ENCODE data around the gene TRAPPC4. TPM values are rescaled to one million over a fixed set of nuclear protein-coding genes. Genes with fewer than 3 reads are reported as not detected.

Gene TRAPPC4
- total and polyA plus RNA-seq, 2 of the 8 experiments (the other 6 are each of a cell fraction or from before 2014, with no cell fraction given): 94.3 to 223 TPM

GRCh38 chr11:119025099-119025473 is 6.5 kb downstream of the TRAPPC4 start:
- H3K36me3 ChIP-seq (ENCODE audit: control insufficient read depth in 2 of 4, insufficient read depth in 4 of 4, low read length in 3 of 4): peaks cover 14 to 66% (median 37%) of the 10 kb centered on the region in 4 experiments
- no peak overlapping the region for H3K9ac ChIP-seq (replicated peaks in 1 of 4; ENCODE audit: extremely low read depth in 1 of 4, low read depth in 3 of 4, low read length in 3 of 4)
- H3K18ac ChIP-seq (ENCODE audit: extremely low read depth, low read length): no peak overlapping the region
- H3K79me2 ChIP-seq (ENCODE audit: control insufficient read depth in 1 of 2, insufficient read depth in 2 of 2, low read length in 2 of 2): peaks cover under 1 to 32% of the 10 kb centered on the region in 2 experiments; a peak in 3 of 4 replicates
- no peak overlapping the region for H2BK15ac ChIP-seq (ENCODE audit: low read length)
- H2BK12ac ChIP-seq (ENCODE audit: low read depth, low read length): no peak overlapping the region
- H2BK20ac ChIP-seq (ENCODE audit: low read length): no peak overlapping the region
- no peak for TF ChIP-seq BCL11A (IDR thresholded peaks at IDR 0.05; ENCODE audit: low read depth in 2 of 2, low read length in 2 of 2)
- TF ChIP-seq TBP (IDR thresholded peaks at IDR 0.05; ENCODE audit: low read depth, low read length): no peak
- TF ChIP-seq CREB1 (IDR thresholded peaks at IDR 0.05): no peak
- no peak for TF ChIP-seq KDM1A (IDR thresholded peaks at IDR 0.05; ENCODE audit: borderline replicate concordance, low read length)
- TF ChIP-seq POLR2AphosphoS5 (IDR thresholded peaks at IDR 0.05; ENCODE audit: low read depth, low read length): no peak
- TF ChIP-seq CHD1 (IDR thresholded peaks at IDR 0.05; ENCODE audit: low read depth, low read length): no peak
- TF ChIP-seq CEBPB (IDR thresholded peaks at IDR 0.05; ENCODE audit: low read depth, low read length): no peak
- TF ChIP-seq MAFK (IDR thresholded peaks at IDR 0.05; ENCODE audit: low read depth, low read length): no peak
- no peak for TF ChIP-seq SP2 (IDR thresholded peaks at IDR 0.05; ENCODE audit: low read length)
- no peak for TF ChIP-seq BRCA1 (IDR thresholded peaks at IDR 0.05; ENCODE audit: low read depth, low read length)
- H4K5ac ChIP-seq (ENCODE audit: insufficient read length, low read depth, low read length): no peak overlapping the region
- H3K9me3 ChIP-seq (ENCODE audit: insufficient read depth in 2 of 2, low read depth in 1 of 2, low read length in 1 of 2): no peaks in the 10 kb centered on the region
- no peak overlapping the region for H3K4ac ChIP-seq (replicated peaks; ENCODE audit: insufficient read length, low read depth, low read length)
- DNase-seq (ENCODE audit: low read depth in 1 of 2, low spot score in 2 of 2): no peak
- WGBS, 2 experiments (ENCODE audit: extremely low coverage in 1 of 2, insufficient coverage in 1 of 2, insufficient read length in 1 of 2, insufficient replicate concordance in 2 of 2, low coverage in 1 of 2, low lambda C conversion rate in 2 of 2, missing lambda C conversion rate in 1 of 2): 86% methylated on average over 5 of the region's 5 CpGs; no CpG with 5 or more reads in 1 of the 2 experiments
- H2BK5ac ChIP-seq (ENCODE audit: low read depth, low read length): no peak overlapping the region
- no peak for FAIRE-seq
- no peak overlapping the region for H2BK120ac ChIP-seq (replicated peaks; ENCODE audit: low read depth, low read length)
- no peak overlapping the region for H3K4me2 ChIP-seq (ENCODE audit: insufficient read depth in 1 of 2, low read depth in 2 of 2, low read length in 2 of 2)
- no peaks in the 10 kb centered on the region for H3K27me3 ChIP-seq (replicated peaks in 1 of 4; ENCODE audit: control insufficient read depth in 3 of 4, extremely low read depth in 1 of 4, insufficient read depth in 3 of 4, low read length in 3 of 4)
- no peak overlapping the region for H2AK5ac ChIP-seq (ENCODE audit: low read depth, low read length)
- H3K27ac ChIP-seq (ENCODE audit: low read depth, low read length): no peak overlapping the region
- peaks cover 17% of the 10 kb centered on the region for H3K79me1 ChIP-seq (ENCODE audit: low read depth, low read length)
- ChIA-PET POLR2A (ENCODE audit: partially characterized antibody) (interaction anchor here (0.7 to 9.7 kb wide), 12 partner anchors 12 to 70 kb away, joined by 3 to 224 read pairs (median 4); partner anchors contain the start of genes HYOU1, RPS25 and TRAPPC4), CTCF (ENCODE audit: partially characterized antibody) (interaction anchor here (0.8 to 1.2 kb wide), 4 partner anchors 9 to 281 kb away, joined by 3 to 5 read pairs (median 3); partner anchors contain the start of gene VPS11)
- no peak overlapping the region for H3K23ac ChIP-seq (ENCODE audit: insufficient read length)
- peaks cover 6 to 13% (median 11%) of the 10 kb centered on the region in 4 experiments for H3K4me1 ChIP-seq (replicated peaks in 1 of 4; ENCODE audit: control insufficient read depth in 3 of 4, insufficient read depth in 4 of 4, low read length in 3 of 4)
- H4K91ac ChIP-seq (replicated peaks; ENCODE audit: insufficient read length, low read length): no peak overlapping the region
- no peak overlapping the region for H3K14ac ChIP-seq (ENCODE audit: insufficient read length)
- H2AFZ ChIP-seq (ENCODE audit: low read length): no peak overlapping the region
- no peak overlapping the region for H4K8ac ChIP-seq (ENCODE audit: extremely low read depth, insufficient read depth, low read length)
- H3K23me2 ChIP-seq (ENCODE audit: low read depth, low read length): peaks cover 5% of the 10 kb centered on the region; the same call in 1 of the 2 replicates
- no peak overlapping the region for H3K56ac ChIP-seq (replicated peaks; ENCODE audit: insufficient read length, low read depth, low read length)
- peaks cover 3 to 18% of the 10 kb centered on the region in 2 experiments for H4K20me1 ChIP-seq (replicated peaks in 1 of 2; ENCODE audit: control insufficient read depth in 1 of 2, insufficient read depth in 2 of 2, low read length in 2 of 2)
- H3K4me3 ChIP-seq (ENCODE audit: extremely low read depth in 1 of 4, insufficient read depth in 2 of 4, low read depth in 3 of 4, low read length in 4 of 4): no peak overlapping the region
